H54 (cell line): ENCODE data around the gene ICE1.

Experiments used
- DNase-seq: peaks from one replicate; pipeline ENCODE4 v3.0.0; 2011; ENCODE audit warnings: low spot score, mixed read lengths; ENCODE audit not compliant: insufficient read length
- FAIRE-seq: peaks from 3 replicates; lab custom pipeline; 2011; peaks lifted over from hg19 to GRCh38; lab: Jason Lieb, UNC
- POLR2A ChIP-seq: IDR thresholded peaks from 2 replicates; pipeline ENCODE4 v1.6.1; 2011; ENCODE audit warnings: low read depth, mild to moderate bottlenecking, low read length

The ICE1 gene

GRCh38 chr5:5536871-5537270 lies 114.4 kb downstream of the ICE1 start:
- TF ChIP-seq POLR2A = no peak
- no peak for FAIRE-seq
- DNase-seq = no peak

DNA sequence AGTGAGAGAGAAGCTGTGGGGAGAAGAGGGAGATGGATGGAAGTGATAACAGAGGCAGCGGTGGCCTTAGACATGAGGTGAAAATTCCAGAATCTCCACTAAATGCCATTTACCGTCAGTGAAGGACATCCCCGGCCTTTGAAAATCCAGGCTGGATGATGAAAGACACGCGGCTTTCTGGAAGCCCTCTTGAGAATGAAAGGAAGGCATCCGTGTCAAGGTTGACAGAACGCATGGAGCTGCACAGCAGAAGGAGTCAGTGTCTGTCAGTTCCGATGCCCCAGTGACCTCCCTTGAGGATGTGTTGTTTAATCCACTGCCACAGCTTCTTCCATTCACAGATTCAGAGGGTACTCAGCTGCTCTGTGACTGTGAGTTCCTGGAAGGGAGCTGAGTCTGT lies 114.9 kb downstream of the ICE1 start:
- DNase-seq = no peak
- TF ChIP-seq POLR2A = no peak
- no peak for FAIRE-seq

- no peak for DNase-seq
- FAIRE-seq = no peak
- no peak for TF ChIP-seq POLR2A
Observed at GRCh38 chr5:5539590-5539989, 117.1 kb downstream of the ICE1 start.
